KG1 (cell line): Measurements from ENCODE around the gene DGKH.

Experiments
- DNase-seq: peaks from one replicate; lab custom pipeline; 2025; lab: John Stamatoyannopoulos, UW

Gene DGKH

GRCh38 chr13:42275506-42275905, 227.1 kb downstream of the DGKH start:
- DNase-seq, result no peak

GRCh38 chr13:42276683-42277082, 228.2 kb downstream of the DGKH start:
- DNase-seq, result no peak

DNA sequence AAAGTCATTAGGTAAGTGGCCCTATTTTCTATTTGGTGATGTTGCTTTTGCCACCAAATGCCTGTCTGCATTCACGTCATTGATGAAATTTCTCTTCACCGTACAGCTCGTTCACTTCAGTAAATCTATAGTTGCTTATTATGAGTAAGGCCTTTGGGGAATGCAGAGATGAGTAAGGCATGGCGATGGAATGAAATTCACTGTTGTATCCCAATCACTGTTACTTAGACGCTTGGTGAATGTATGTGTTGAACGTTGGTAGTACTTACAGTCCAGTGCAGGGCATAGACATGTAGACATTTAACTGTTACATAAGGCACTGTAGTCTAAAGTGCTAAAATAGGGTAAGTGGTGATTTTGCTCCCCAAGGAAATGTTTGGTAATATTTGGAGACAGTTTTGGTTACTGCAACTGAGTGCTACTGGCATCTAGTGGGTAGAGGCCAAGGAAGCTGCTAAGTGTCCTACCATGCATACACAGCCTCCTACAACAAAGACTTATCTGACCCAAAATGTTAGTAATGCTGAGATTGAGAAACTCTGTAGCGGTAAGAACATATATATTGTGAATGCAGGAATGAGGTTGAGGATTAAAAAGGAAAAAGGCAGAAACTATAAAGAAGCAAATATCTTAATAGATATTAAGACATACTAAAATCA, 229.3 kb downstream of the DGKH start:
- no peak for DNase-seq

DNA sequence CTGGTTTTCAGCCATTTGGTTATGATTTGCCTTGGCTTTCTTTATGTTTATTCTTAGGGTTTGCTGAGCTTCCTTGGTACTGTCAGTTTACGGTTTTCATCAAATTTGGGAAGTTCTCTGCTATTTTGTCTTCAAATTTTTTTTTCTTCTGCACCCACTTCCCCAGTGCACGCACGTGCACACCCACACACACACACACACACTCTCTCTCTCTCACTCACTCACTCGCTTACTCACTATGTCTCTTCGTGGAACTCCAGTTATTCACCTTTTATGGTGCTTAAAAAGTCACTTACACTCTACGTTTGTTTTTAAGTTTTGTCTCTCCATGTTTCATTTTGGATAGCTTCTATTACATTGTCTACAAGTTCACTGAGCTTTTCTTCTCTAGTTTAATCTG, 230.6 kb downstream of the DGKH start:
- DNase-seq, result no peak

- DNase-seq, result no peak
Observed at GRCh38 chr13:42279986-42280385, 231.5 kb downstream of the DGKH start.

DNA sequence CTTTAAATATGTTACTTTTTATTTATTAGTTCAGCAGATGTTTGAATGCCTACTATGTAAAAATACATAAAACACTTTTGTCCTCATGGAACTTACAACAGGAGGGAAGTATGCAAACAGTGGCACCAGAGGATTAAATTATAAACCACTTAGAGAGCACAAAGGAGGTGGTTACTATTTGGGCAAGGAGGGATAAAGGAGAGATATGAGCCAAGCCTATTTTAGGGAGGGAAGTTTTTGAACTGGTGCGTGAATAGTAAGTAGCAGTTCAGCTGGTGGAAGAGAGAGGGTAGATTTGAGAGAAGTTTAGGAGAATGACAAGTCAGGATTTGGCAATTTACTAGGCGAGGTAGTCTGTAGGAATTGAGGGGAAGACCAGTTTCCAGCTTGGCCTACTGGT, 232.1 kb downstream of the DGKH start:
- no peak for DNase-seq

DNA sequence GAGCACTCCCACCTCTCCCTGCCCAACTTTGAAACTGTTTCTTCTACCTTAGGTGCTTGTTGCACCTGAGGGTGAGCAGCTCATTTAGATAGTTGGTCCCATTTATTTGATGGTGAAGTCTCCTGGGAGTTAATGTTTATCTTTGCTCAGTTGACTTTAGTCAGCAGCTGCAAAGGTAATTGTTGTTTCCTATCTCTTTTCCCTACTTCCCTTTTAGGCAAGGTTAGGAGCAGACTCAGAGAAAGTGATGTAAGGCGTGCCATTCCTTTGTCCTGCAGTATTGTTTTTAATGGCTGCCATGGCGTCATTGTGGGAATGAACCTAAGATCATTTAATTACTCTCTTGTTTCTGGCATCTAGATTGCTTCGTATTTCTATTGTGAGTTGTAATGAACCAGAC, 235.1 kb downstream of the DGKH start:
- DNase-seq, result no peak

- no peak for DNase-seq
Observed at GRCh38 chr13:42284068-42284467, 235.6 kb downstream of the DGKH start.
